K562 (cell line): ENCODE measurements around the gene TTC23L. TPM values are rescaled to one million over a fixed set of nuclear protein-coding genes. Genes with fewer than 3 reads are reported as not detected.

ENCODE experiments used
- KDM5B ChIP-seq: fragments of 200-600 bp; sonication (generic); IDR thresholded peaks from 2 replicates; pipeline ENCODE4 v1.6.1; 2012; ENCODE audit warnings: low read depth, mild to moderate bottlenecking, moderate library complexity, low read length, control low read depth, inconsistent platforms; ENCODE audit not compliant: insufficient replicate concordance
- MAFK ChIP-seq: IDR thresholded peaks from 2 replicates; pipeline ENCODE4 v1.6.1; 2011; ENCODE audit warnings: low read length, improper control_type of control experiment
- NFIC ChIP-seq: fragments of 450-650 bp; IDR thresholded peaks from 2 replicates; pipeline ENCODE4 v1.6.1; 2017; ENCODE audit warnings: mild to moderate bottlenecking, inconsistent platforms
- PHF21A ChIP-seq: fragments of 450-650 bp; IDR thresholded peaks from 2 replicates; pipeline ENCODE4 v1.6.1; 2017; ENCODE audit warnings: low read depth, borderline replicate concordance
- SAP30 ChIP-seq: fragments of 200-600 bp; sonication (generic); IDR thresholded peaks from 2 replicates; pipeline ENCODE4 v1.6.1; 2012; ENCODE audit warnings: borderline replicate concordance, low read depth, mild to moderate bottlenecking, moderate library complexity, low read length, control low read depth, inconsistent platforms; ENCODE audit not compliant: insufficient read depth, poor library complexity, severe bottlenecking
- SETDB1 ChIP-seq: IDR thresholded peaks from one replicate; pipeline ENCODE4 v1.6.1; 2012; ENCODE audit warnings: low read length, control low read depth, inconsistent platforms
- SP2 ChIP-seq: IDR thresholded peaks from 2 replicates; pipeline ENCODE4 v1.6.1; 2011; ENCODE audit warnings: mild to moderate bottlenecking, low read depth, low read length, moderate library complexity; ENCODE audit not compliant: poor library complexity, severe bottlenecking; ENCODE audit errors: extremely low read depth
- SRSF9 ChIP-seq: fragments of 200-400 bp; formaldehyde crosslinking; IDR thresholded peaks from 2 replicates; pipeline ENCODE4 v1.6.1; 2017; ENCODE audit warnings: low read depth, low read length, borderline replicate concordance
- TAF9B ChIP-seq: fragments of 450-650 bp; IDR thresholded peaks from 2 replicates; pipeline ENCODE4 v1.6.1; 2018; ENCODE audit warnings: mild to moderate bottlenecking; ENCODE audit not compliant: partially characterized antibody
- ZC3H8 ChIP-seq: fragments of 450-650 bp; IDR thresholded peaks from 2 replicates; pipeline ENCODE4 v1.6.1; 2017
- ZNF408 ChIP-seq: fragments of 250-450 bp; sonication (Bioruptor Pico); IDR thresholded peaks from 2 replicates; pipeline ENCODE4 v1.4.0; 2020; ENCODE audit warnings: low read depth, mild to moderate bottlenecking, moderate library complexity
- polyA plus RNA-seq, 8 experiments: library from polyadenylated mRNA; depleted of rRNA in 4 of 8; stranded (reverse) in 5 of 8; unstranded in 3 of 8; fragments of >200 nt; fragmentation: Nextera tagmentation in 2 of 8; fragmentation: Illumina TruSeq in 1 of 8; extraction: Ambion mirVana in 2 of 8; extraction: Trizol in 1 of 8; gene quantifications; 2 replicates each; pipeline versions ENCODE4 v1.2.1 to v1.2.3, GENCODE V29; 2011 to 2014; ENCODE audit warnings: inconsistent platforms in 1 of 8, missing spikeins in 1 of 8
- total RNA-seq, 7 experiments: library from RNA; depleted of rRNA in 6 of 7; stranded (reverse); fragments of >200 nt in 6 of 7; fragmentation: Illumina TruSeq in 2 of 7; extraction: Trizol in 2 of 7; gene quantifications; 2 replicates each; pipeline versions ENCODE4 v1.2.1 to v1.2.3, GENCODE V29; 2011 to 2021; ENCODE audit warnings: low replicate concordance in 1 of 7
- TF ChIP-seq, protein P1 (sequence below): fragments of 250-450 bp; sonication (Bioruptor Pico); IDR thresholded peaks from 2 replicates; pipeline ENCODE4 v1.8.0; 2022; ENCODE audit warnings: inconsistent platforms
- TF ChIP-seq, protein P2 (sequence below): fragments of 450-650 bp; IDR thresholded peaks from 2 replicates; pipeline ENCODE4 v1.6.1; 2017; ENCODE audit warnings: mild to moderate bottlenecking, moderate library complexity
- TF ChIP-seq, protein P3 (sequence below): fragments of 250-450 bp; sonication (Bioruptor Pico); IDR thresholded peaks from 2 replicates; pipeline ENCODE4 v1.5.0; 2020; ENCODE audit warnings: mild to moderate bottlenecking
- TF ChIP-seq, protein P4 (sequence below): fragments of 450-650 bp; IDR thresholded peaks from 2 replicates; pipeline ENCODE4 v1.6.1; 2016; ENCODE audit warnings: antibody characterized with exemption
- TF ChIP-seq, protein P5 (sequence below): sonication (generic); formaldehyde crosslinking; IDR thresholded peaks from 2 replicates; pipeline ENCODE4 v1.8.1; 2023; ENCODE audit warnings: missing genetic modification reagents, mild to moderate bottlenecking, borderline replicate concordance

The TTC23L gene
- total and polyA plus RNA-seq, 9 of the 15 experiments (the other 6 are each of a cell fraction or from before 2014, with no cell fraction given) = 0.03 to 0.32 (median 0.14) TPM; not detected in 2

DNA sequence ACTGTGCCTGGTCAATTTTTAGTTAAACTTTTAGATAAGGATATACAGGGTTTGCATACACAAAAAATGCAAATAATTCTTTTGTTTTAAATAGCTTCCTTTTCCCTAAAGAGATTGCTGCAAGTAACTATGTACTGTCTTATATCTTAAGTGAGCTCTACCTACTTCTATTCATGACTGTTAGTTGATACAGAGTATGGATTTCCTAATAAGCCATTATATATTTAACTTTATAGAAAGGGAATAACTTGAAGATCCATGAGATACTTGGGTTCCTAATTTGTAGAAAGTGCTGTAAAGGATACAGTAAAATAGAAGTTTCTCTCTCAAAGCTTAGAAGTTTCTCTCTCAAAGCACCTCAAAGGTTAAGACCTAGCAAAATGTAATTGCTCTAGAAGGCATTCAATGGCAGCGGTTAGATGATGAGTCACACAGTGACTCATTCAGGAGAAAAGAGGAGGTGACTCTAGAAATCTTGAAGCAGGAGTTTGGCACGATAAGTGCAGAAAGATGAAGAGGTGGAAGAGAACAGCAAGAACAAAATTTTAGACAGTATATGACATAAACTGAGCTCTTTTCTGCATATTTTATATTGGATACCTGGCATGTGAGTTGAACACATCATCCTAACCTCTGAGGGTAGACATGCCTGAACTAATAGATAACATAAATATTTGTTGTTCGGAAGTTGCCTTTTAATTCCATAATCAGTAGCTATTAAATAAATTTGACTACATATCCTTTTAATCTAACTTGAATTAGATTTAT lies 84.9 kb downstream of the TTC23L start (continued):
- TF ChIP-seq TAF9B (peak; percentile 61), KDM5B (no peak), NFIC (peak; percentile 55), PHF21A (no peak), SP2 (no peak), SAP30 (no peak), MAFK (peak; percentile 80), ZC3H8 (no peak), ZNF408 (CRISPR knock-in tag) (no peak), SETDB1 (no peak), SRSF9 (no peak)
- TF ChIP-seq, protein P1, sequence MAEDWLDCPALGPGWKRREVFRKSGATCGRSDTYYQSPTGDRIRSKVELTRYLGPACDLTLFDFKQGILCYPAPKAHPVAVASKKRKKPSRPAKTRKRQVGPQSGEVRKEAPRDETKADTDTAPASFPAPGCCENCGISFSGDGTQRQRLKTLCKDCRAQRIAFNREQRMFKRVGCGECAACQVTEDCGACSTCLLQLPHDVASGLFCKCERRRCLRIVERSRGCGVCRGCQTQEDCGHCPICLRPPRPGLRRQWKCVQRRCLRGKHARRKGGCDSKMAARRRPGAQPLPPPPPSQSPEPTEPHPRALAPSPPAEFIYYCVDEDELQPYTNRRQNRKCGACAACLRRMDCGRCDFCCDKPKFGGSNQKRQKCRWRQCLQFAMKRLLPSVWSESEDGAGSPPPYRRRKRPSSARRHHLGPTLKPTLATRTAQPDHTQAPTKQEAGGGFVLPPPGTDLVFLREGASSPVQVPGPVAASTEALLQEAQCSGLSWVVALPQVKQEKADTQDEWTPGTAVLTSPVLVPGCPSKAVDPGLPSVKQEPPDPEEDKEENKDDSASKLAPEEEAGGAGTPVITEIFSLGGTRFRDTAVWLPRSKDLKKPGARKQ (CRISPR knock-in tag) = no peak
- TF ChIP-seq, protein P2, sequence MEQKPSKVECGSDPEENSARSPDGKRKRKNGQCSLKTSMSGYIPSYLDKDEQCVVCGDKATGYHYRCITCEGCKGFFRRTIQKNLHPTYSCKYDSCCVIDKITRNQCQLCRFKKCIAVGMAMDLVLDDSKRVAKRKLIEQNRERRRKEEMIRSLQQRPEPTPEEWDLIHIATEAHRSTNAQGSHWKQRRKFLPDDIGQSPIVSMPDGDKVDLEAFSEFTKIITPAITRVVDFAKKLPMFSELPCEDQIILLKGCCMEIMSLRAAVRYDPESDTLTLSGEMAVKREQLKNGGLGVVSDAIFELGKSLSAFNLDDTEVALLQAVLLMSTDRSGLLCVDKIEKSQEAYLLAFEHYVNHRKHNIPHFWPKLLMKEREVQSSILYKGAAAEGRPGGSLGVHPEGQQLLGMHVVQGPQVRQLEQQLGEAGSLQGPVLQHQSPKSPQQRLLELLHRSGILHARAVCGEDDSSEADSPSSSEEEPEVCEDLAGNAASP = peak; percentile 28; the same call in 1 of the 2 replicates
- TF ChIP-seq, protein P3, sequence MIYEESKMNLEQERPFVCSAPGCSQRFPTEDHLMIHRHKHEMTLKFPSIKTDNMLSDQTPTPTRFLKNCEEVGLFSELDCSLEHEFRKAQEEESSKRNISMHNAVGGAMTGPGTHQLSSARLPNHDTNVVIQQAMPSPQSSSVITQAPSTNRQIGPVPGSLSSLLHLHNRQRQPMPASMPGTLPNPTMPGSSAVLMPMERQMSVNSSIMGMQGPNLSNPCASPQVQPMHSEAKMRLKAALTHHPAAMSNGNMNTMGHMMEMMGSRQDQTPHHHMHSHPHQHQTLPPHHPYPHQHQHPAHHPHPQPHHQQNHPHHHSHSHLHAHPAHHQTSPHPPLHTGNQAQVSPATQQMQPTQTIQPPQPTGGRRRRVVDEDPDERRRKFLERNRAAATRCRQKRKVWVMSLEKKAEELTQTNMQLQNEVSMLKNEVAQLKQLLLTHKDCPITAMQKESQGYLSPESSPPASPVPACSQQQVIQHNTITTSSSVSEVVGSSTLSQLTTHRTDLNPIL = no peak
- TF ChIP-seq, protein P4, sequence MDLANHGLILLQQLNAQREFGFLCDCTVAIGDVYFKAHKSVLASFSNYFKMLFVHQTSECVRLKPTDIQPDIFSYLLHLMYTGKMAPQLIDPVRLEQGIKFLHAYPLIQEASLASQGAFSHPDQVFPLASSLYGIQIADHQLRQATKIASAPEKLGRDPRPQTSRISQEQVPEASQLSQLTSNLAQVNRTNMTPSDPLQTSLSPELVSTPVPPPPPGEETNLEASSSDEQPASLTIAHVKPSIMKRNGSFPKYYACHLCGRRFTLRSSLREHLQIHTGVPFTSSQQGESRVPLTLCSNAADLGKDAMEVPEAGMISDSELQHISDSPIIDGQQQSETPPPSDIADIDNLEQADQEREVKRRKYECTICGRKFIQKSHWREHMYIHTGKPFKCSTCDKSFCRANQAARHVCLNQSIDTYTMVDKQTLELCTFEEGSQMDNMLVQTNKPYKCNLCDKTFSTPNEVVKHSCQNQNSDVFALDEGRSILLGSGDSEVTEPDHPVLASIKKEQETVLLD = no peak; the same call in 1 of the 2 replicates
- TF ChIP-seq, protein P5, sequence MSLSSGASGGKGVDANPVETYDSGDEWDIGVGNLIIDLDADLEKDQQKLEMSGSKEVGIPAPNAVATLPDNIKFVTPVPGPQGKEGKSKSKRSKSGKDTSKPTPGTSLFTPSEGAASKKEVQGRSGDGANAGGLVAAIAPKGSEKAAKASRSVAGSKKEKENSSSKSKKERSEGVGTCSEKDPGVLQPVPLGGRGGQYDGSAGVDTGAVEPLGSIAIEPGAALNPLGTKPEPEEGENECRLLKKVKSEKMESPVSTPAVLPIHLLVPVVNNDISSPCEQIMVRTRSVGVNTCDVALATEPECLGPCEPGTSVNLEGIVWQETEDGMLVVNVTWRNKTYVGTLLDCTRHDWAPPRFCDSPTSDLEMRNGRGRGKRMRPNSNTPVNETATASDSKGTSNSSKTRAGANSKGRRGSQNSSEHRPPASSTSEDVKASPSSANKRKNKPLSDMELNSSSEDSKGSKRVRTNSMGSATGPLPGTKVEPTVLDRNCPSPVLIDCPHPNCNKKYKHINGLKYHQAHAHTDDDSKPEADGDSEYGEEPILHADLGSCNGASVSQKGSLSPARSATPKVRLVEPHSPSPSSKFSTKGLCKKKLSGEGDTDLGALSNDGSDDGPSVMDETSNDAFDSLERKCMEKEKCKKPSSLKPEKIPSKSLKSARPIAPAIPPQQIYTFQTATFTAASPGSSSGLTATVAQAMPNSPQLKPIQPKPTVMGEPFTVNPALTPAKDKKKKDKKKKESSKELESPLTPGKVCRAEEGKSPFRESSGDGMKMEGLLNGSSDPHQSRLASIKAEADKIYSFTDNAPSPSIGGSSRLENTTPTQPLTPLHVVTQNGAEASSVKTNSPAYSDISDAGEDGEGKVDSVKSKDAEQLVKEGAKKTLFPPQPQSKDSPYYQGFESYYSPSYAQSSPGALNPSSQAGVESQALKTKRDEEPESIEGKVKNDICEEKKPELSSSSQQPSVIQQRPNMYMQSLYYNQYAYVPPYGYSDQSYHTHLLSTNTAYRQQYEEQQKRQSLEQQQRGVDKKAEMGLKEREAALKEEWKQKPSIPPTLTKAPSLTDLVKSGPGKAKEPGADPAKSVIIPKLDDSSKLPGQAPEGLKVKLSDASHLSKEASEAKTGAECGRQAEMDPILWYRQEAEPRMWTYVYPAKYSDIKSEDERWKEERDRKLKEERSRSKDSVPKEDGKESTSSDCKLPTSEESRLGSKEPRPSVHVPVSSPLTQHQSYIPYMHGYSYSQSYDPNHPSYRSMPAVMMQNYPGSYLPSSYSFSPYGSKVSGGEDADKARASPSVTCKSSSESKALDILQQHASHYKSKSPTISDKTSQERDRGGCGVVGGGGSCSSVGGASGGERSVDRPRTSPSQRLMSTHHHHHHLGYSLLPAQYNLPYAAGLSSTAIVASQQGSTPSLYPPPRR (CRISPR knock-in tag) = no peak
